Pancreas (tissue), 10 donors: Measurements from ENCODE around the gene KIAA0825. TPM values are rescaled to one million over a fixed set of nuclear protein-coding genes. Genes with fewer than 3 reads are reported as not detected.
A peak's percentile ranks its signal among the peaks of the same experiment; 100 is the strongest.

Source experiments
- ATAC-seq, 4 donors: fragments of 200-7000 bp; cut with Tn5 transposase; one replicate each; pipeline versions ENCODE4 v1.8.0 to v1.9.1; 2020; ENCODE audit warnings: mild to moderate bottlenecking in 4 of 4, moderate library complexity in 4 of 4
- DNase-seq, 6 donors: peaks; one replicate each; pipeline ENCODE4 v3.0.0-alpha.2; 2020
- FAIRE-seq: peaks from 2 replicates; lab custom pipeline; 2012; peaks lifted over from hg19 to GRCh38; lab: Jason Lieb, UNC
- H3K27ac ChIP-seq, 4 donors: fragments of 200-600 bp; sonication (generic); 1 replicate in 3 of 4; 2 replicates in 1 of 4; pipeline versions ENCODE4 v1.5.0 to v1.8.0; 2020
- H3K27me3 ChIP-seq, 4 donors: fragments of 200-600 bp; one replicate each; pipeline ENCODE4 v1.8.0; 2021
- H3K36me3 ChIP-seq, 3 donors: fragments of 200-600 bp; sonication (generic) in 1 of 3; one replicate each; pipeline versions ENCODE4 v1.5.0 to v1.8.0; 2020 to 2021
- H3K4me1 ChIP-seq, 3 donors: fragments of 200-600 bp; one replicate each; pipeline ENCODE4 v1.8.0; 2021
- H3K4me3 ChIP-seq, 4 donors: fragments of 200-600 bp; sonication (generic) in 2 of 4; one replicate each; pipeline versions ENCODE4 v1.5.0 to v1.8.0; 2020 to 2021
- H3K9me3 ChIP-seq, 4 donors: fragments of 200-600 bp; one replicate each; pipeline ENCODE4 v1.8.0; 2021
- WGBS, 2 donors: extraction: QIAGEN DNeasy Blood & Tissue Kit; methylation state at CpG; one replicate each; pipeline ENCODE4 v1.1.7; 2013; 5-methylcytosine and 5-hydroxymethylcytosine counted together
- intact Hi-C, 3 donors: fragments of 100-400 bp; cut with DNase I; formaldehyde crosslinking; loops; one replicate each; pipeline versions ENCODE4 v1.11.1 to v1.14.2; 2022
- polyA plus RNA-seq, 2 donors: library from polyadenylated mRNA; stranded (reverse); fragments of 200-250 nt; gene quantifications; one replicate each; pipeline ENCODE4 v1.2.3, GENCODE V29; 2013
- total RNA-seq, 6 donors: library from RNA; stranded (reverse); fragmentation: NEBNext Ultra II Directional in 4 of 6; extraction: Animal tissue kit (Norgen Biotek cat#: 25700) in 4 of 6; gene quantifications; one replicate each; pipeline versions ENCODE4 v1.2.1 to v1.2.4, GENCODE V29; 2021 to 2023
- TF ChIP-seq, protein P1 (sequence below), 4 donors: fragments of 200-600 bp; sonication (generic) in 3 of 4; IDR thresholded peaks; one replicate each; pipeline versions ENCODE4 v1.5.0 to v1.8.0; 2021; ENCODE audit warnings: antibody characterized with exemption in 4 of 4
- donor health status: healthy with polysubstance abuse.
- donor health status: DM: no; HTN: no; CAD: no; lungs with moderate emphysema.
- donor health status: DM: no; HTN: no; CAD: no.
- donor health status: control.
- donor health status: control.
- donor health status: Bipolar disorder and iron deficiency.
- donor health status: DM: yes; HTN: yes; CAD: no.
- donor health status: DM: no; HTN: no; CAD: no.
- donor health status: DM: no; HTN: no; CAD: no.
- donor health status: DM: yes; HTN: yes; CAD: no.

Gene KIAA0825
- total and polyA plus RNA-seq, 8 donors, result 0.33 to 3.1 (median 2.0) TPM

GRCh38 chr5:94526706-94527105 lies 91.7 kb downstream of the KIAA0825 start:
- intact Hi-C loops, result loop anchor here in 1 of 3 donors (10.0 kb wide), 1 partner anchor 208 kb away; no protein-coding TSS in a partner anchor
- FAIRE-seq, result no peak

DNA sequence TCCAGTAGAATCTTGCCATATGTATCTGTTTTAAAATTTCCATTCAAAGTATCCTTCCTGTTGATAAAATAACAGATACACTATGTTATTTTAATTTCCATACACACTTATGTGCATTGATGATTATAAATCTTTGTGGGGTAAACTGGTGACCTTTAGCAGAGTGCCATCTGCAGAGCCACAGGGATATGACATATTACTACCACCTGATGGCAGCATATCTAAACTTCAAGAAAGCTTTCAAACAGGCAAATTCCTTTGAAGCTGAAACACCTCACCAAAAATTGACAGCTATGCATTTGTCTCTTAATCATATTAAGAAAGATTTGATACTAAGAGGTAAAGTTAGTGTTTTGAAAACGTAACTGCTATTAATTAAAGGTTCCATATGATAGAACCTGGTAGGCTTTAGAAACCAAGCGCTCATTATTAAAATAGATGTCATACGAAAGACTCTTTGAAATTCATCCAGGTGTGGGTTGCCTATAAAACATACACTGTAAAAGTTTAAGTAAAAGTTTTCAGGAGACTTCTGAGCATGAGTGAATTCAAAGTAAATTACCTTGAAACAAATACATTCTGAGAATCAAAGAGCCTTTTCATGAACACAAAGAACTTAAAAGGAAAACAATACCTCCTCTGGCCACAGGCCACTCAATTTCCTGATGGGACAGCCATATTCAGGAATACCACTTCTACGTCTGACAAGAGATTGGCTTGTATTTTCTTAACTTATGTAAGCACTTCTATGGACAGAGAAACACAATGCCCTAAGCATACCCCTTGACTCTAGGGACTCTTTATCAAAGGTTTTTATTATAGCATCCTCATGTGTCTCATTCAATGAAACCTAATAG lies 93.3 kb downstream of the KIAA0825 start:
- Histone ChIP-seq H3K9me3 (no peaks in the 10 kb centered on the region), H3K4me1 (no peaks in the 10 kb centered on the region), H3K27ac (no peak overlapping the region), H3K36me3 (no peaks in the 10 kb centered on the region), H3K4me3 (no peak overlapping the region), H3K27me3 (no peaks in the 10 kb centered on the region)
- intact Hi-C loops, result loop anchor here in 1 of 3 donors (10.0 kb wide), 1 partner anchor 210 kb away; no protein-coding TSS in a partner anchor
- DNase-seq (no peak), ATAC-seq (peak; percentile 63 to 86 (median 82)), FAIRE-seq (peak; percentile 63)
- TF ChIP-seq, protein P1, sequence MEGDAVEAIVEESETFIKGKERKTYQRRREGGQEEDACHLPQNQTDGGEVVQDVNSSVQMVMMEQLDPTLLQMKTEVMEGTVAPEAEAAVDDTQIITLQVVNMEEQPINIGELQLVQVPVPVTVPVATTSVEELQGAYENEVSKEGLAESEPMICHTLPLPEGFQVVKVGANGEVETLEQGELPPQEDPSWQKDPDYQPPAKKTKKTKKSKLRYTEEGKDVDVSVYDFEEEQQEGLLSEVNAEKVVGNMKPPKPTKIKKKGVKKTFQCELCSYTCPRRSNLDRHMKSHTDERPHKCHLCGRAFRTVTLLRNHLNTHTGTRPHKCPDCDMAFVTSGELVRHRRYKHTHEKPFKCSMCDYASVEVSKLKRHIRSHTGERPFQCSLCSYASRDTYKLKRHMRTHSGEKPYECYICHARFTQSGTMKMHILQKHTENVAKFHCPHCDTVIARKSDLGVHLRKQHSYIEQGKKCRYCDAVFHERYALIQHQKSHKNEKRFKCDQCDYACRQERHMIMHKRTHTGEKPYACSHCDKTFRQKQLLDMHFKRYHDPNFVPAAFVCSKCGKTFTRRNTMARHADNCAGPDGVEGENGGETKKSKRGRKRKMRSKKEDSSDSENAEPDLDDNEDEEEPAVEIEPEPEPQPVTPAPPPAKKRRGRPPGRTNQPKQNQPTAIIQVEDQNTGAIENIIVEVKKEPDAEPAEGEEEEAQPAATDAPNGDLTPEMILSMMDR (IDR thresholded peaks at IDR 0.05), result peak in 3 of 4 donors; percentile 9 to 50 (median 39)
- 60 to 61% methylated on average over 4 of the region's 4 CpGs for WGBS, 2 donors

More at GRCh38 chr5:94526706-94527105, 91.7 kb downstream of the KIAA0825 start:
- H3K9me3 ChIP-seq, result no peaks in the 10 kb centered on the region
- no peaks in the 10 kb centered on the region for H3K27me3 ChIP-seq
- no peak overlapping the region for H3K27ac ChIP-seq
- H3K36me3 ChIP-seq, result no peaks in the 10 kb centered on the region
- H3K4me3 ChIP-seq, result no peak overlapping the region
- no peaks in the 10 kb centered on the region for H3K4me1 ChIP-seq
- 29 to 36% methylated on average over 2 of the region's 2 CpGs for WGBS, 2 donors
- ATAC-seq (no peak), DNase-seq (no peak)
- TF ChIP-seq, protein P1 (IDR thresholded peaks at IDR 0.05), result no peak

DNA sequence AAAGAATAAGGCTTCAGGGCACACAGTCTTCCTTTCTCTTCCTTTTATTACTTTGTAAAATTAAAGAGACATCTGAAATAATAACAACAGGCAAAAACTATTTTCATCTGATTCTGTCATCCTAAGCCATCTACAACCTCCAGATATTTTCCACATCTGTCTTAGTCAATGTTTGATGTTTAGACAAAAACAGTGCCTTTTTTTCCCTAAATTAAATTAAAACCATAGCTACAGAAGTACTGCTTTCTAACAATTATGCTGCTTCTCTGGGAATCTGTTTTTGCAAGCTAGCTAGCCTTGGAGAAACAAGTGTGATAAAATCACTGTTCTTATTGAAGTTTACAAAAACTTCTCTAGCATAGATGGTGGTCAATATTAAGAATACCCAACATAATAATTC lies 95.4 kb downstream of the KIAA0825 start:
- intact Hi-C loops, result loop anchor here in 1 of 3 donors (10.0 kb wide), 1 partner anchor 212 kb away; no protein-coding TSS in a partner anchor
- TF ChIP-seq, protein P1 (IDR thresholded peaks at IDR 0.05), result no peak
- Histone ChIP-seq H3K36me3 (no peaks in the 10 kb centered on the region), H3K4me3 (no peak overlapping the region), H3K9me3 (no peaks in the 10 kb centered on the region), H3K27ac (no peak overlapping the region), H3K27me3 (no peaks in the 10 kb centered on the region), H3K4me1 (no peaks in the 10 kb centered on the region)
- DNase-seq (no peak), ATAC-seq (no peak), FAIRE-seq (no peak)

- 44 to 70% methylated on average over 1 of the region's 1 CpG for WGBS, 2 donors
- TF ChIP-seq, protein P1 (IDR thresholded peaks at IDR 0.05), result no peak
- H3K36me3 ChIP-seq, result no peaks in the 10 kb centered on the region
- DNase-seq (no peak), FAIRE-seq (no peak), ATAC-seq (no peak)
- no peaks in the 10 kb centered on the region for H3K4me1 ChIP-seq
- no peaks in the 10 kb centered on the region for H3K27me3 ChIP-seq
- intact Hi-C loops, result loop anchor here in 1 of 3 donors (10.0 kb wide), 1 partner anchor 213 kb away; no protein-coding TSS in a partner anchor
- no peaks in the 10 kb centered on the region for H3K9me3 ChIP-seq
- H3K4me3 ChIP-seq, result no peak overlapping the region
- no peak overlapping the region for H3K27ac ChIP-seq
These were observed 96.3 kb downstream of the KIAA0825 start for GRCh38 chr5:94522117-94522516.
